SK-N-SH treated with all-trans-retinoic acid at 6 μM for 48 hours (cell line): ENCODE results near the gene ELAVL1.

Experiments
- ATAC-seq: fragments of 200-7000 bp; cut with Tn5 transposase; 3 replicates; pipeline ENCODE4 v1.9.1; 2020; ENCODE audit warnings: mild to moderate bottlenecking, moderate library complexity
- ARNTL ChIP-seq: fragments of 450-650 bp; formaldehyde crosslinking; IDR thresholded peaks from 2 replicates; pipeline ENCODE4 v1.5.0; 2020; ENCODE audit warnings: low read depth, mild to moderate bottlenecking, moderate library complexity, borderline replicate concordance
- BACH2 ChIP-seq: fragments of 250-450 bp; sonication (Bioruptor Pico); IDR thresholded peaks from 2 replicates; pipeline ENCODE4 v1.9.0; 2021; ENCODE audit warnings: mild to moderate bottlenecking, borderline replicate concordance
- ESRRG ChIP-seq: fragments of 250-450 bp; sonication (Bioruptor Pico); IDR thresholded peaks from 2 replicates; pipeline ENCODE4 v1.6.1; 2021; ENCODE audit warnings: mild to moderate bottlenecking
- GLIS3 ChIP-seq: fragments of 250-450 bp; sonication (Bioruptor Pico); IDR thresholded peaks from 2 replicates; pipeline ENCODE4 v1.5.0; 2020; ENCODE audit warnings: mild to moderate bottlenecking, moderate library complexity
- OSR1 ChIP-seq: fragments of 250-450 bp; sonication (Bioruptor Pico); IDR thresholded peaks from 2 replicates; pipeline ENCODE4 v1.8.0; 2022; ENCODE audit warnings: moderate library complexity, mild to moderate bottlenecking, inconsistent platforms
- PATZ1 ChIP-seq: fragments of 250-450 bp; sonication (Bioruptor Pico); IDR thresholded peaks from 2 replicates; pipeline ENCODE4 v1.8.0; 2020; ENCODE audit warnings: mild to moderate bottlenecking, moderate library complexity, borderline replicate concordance
- POU6F1 ChIP-seq: fragments of 250-450 bp; sonication (Bioruptor Pico); IDR thresholded peaks from 2 replicates; pipeline ENCODE4 v1.8.0; 2021; ENCODE audit warnings: low read depth, mild to moderate bottlenecking, moderate library complexity, borderline replicate concordance
- SNAI2 ChIP-seq: fragments of 250-450 bp; sonication (Bioruptor Pico); IDR thresholded peaks from 2 replicates; pipeline ENCODE4 v1.5.0; 2020; ENCODE audit warnings: mild to moderate bottlenecking, moderate library complexity
- TCF4 ChIP-seq: fragments of 250-450 bp; sonication (Bioruptor Pico); IDR thresholded peaks from 2 replicates; pipeline ENCODE4 v1.8.0; 2021; ENCODE audit warnings: mild to moderate bottlenecking, moderate library complexity, borderline replicate concordance
- ZC3H10 ChIP-seq: fragments of 250-450 bp; sonication (Bioruptor Pico); IDR thresholded peaks from 2 replicates; pipeline ENCODE4 v1.5.1; 2021; ENCODE audit warnings: mild to moderate bottlenecking, moderate library complexity
- ZFP3 ChIP-seq: fragments of 250-450 bp; sonication (Bioruptor Pico); IDR thresholded peaks from 2 replicates; pipeline ENCODE4 v1.5.0; 2020; ENCODE audit warnings: mild to moderate bottlenecking, moderate library complexity
- ZFP30 ChIP-seq: fragments of 450-650 bp; formaldehyde crosslinking; IDR thresholded peaks from 2 replicates; pipeline ENCODE4 v1.5.0; 2022; ENCODE audit warnings: mild to moderate bottlenecking, moderate library complexity
- ZNF565 ChIP-seq: fragments of 450-650 bp; formaldehyde crosslinking; conservative IDR thresholded peaks from 2 replicates; pipeline ENCODE4 v1.5.0; 2020; ENCODE audit warnings: low read depth, mild to moderate bottlenecking, moderate library complexity
- ZNF70 ChIP-seq: fragments of 450-650 bp; formaldehyde crosslinking; IDR thresholded peaks from 2 replicates; pipeline ENCODE4 v1.5.0; 2020; ENCODE audit warnings: mild to moderate bottlenecking, moderate library complexity
- ZNF8 ChIP-seq: fragments of 450-650 bp; formaldehyde crosslinking; IDR thresholded peaks from 2 replicates; pipeline ENCODE4 v1.5.0; 2020; ENCODE audit warnings: mild to moderate bottlenecking, moderate library complexity
- TF ChIP-seq, protein P1 (sequence below): fragments of 250-450 bp; sonication (Bioruptor Pico); IDR thresholded peaks from 2 replicates; pipeline ENCODE4 v1.5.1; 2020; ENCODE audit warnings: low read depth, mild to moderate bottlenecking, moderate library complexity
- TF ChIP-seq, protein P2 (sequence below): fragments of 250-450 bp; sonication (Bioruptor Pico); IDR thresholded peaks from 2 replicates; pipeline ENCODE4 v1.5.0; 2020; ENCODE audit warnings: mild to moderate bottlenecking, moderate library complexity

ELAVL1 gene

GRCh38 chr19:7997809-7998480 is 7.5 kb downstream of the ELAVL1 start (continued):
- no peak for TF ChIP-seq ZNF8 (CRISPR knock-in tag)

GRCh38 chr19:7996883-7997282 is 8.6 kb downstream of the ELAVL1 start:
- no peak for ATAC-seq
- no peak for TF ChIP-seq GLIS3 (CRISPR knock-in tag)
- TF ChIP-seq ZFP3 = no peak
- no peak for TF ChIP-seq POU6F1 (CRISPR knock-in tag)
- no peak for TF ChIP-seq ZNF8 (CRISPR knock-in tag)
- TF ChIP-seq, protein P1, sequence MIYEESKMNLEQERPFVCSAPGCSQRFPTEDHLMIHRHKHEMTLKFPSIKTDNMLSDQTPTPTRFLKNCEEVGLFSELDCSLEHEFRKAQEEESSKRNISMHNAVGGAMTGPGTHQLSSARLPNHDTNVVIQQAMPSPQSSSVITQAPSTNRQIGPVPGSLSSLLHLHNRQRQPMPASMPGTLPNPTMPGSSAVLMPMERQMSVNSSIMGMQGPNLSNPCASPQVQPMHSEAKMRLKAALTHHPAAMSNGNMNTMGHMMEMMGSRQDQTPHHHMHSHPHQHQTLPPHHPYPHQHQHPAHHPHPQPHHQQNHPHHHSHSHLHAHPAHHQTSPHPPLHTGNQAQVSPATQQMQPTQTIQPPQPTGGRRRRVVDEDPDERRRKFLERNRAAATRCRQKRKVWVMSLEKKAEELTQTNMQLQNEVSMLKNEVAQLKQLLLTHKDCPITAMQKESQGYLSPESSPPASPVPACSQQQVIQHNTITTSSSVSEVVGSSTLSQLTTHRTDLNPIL (CRISPR knock-in tag) = no peak
- TF ChIP-seq ESRRG = no peak

DNA sequence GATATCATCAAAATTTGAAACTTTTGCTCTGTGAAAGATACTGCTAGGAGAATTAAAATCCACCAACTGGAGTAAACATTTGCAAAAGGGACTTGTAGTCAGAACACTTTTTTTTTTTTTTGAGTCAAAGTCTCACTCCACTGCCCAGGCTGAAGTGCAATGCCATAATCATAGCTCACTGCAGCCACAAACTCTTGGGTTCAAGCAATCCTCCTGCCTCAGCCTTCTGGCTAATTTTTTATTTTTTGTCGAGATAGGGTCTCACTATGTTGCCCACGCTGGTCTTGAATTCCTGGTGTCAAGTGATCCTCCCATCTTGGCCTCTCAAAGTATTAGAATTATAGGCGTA is 9.7 kb downstream of the ELAVL1 start:
- TF ChIP-seq ARNTL (no peak), OSR1 (no peak), ESRRG (no peak), SNAI2 (no peak), ZNF565 (no peak), ZNF8 (CRISPR knock-in tag) (no peak)
- TF ChIP-seq, protein P1 (CRISPR knock-in tag) = no peak
- TF ChIP-seq, protein P2, sequence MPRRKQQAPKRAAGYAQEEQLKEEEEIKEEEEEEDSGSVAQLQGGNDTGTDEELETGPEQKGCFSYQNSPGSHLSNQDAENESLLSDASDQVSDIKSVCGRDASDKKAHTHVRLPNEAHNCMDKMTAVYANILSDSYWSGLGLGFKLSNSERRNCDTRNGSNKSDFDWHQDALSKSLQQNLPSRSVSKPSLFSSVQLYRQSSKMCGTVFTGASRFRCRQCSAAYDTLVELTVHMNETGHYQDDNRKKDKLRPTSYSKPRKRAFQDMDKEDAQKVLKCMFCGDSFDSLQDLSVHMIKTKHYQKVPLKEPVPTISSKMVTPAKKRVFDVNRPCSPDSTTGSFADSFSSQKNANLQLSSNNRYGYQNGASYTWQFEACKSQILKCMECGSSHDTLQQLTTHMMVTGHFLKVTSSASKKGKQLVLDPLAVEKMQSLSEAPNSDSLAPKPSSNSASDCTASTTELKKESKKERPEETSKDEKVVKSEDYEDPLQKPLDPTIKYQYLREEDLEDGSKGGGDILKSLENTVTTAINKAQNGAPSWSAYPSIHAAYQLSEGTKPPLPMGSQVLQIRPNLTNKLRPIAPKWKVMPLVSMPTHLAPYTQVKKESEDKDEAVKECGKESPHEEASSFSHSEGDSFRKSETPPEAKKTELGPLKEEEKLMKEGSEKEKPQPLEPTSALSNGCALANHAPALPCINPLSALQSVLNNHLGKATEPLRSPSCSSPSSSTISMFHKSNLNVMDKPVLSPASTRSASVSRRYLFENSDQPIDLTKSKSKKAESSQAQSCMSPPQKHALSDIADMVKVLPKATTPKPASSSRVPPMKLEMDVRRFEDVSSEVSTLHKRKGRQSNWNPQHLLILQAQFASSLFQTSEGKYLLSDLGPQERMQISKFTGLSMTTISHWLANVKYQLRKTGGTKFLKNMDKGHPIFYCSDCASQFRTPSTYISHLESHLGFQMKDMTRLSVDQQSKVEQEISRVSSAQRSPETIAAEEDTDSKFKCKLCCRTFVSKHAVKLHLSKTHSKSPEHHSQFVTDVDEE (CRISPR knock-in tag) = no peak
- ATAC-seq = no peak

DNA sequence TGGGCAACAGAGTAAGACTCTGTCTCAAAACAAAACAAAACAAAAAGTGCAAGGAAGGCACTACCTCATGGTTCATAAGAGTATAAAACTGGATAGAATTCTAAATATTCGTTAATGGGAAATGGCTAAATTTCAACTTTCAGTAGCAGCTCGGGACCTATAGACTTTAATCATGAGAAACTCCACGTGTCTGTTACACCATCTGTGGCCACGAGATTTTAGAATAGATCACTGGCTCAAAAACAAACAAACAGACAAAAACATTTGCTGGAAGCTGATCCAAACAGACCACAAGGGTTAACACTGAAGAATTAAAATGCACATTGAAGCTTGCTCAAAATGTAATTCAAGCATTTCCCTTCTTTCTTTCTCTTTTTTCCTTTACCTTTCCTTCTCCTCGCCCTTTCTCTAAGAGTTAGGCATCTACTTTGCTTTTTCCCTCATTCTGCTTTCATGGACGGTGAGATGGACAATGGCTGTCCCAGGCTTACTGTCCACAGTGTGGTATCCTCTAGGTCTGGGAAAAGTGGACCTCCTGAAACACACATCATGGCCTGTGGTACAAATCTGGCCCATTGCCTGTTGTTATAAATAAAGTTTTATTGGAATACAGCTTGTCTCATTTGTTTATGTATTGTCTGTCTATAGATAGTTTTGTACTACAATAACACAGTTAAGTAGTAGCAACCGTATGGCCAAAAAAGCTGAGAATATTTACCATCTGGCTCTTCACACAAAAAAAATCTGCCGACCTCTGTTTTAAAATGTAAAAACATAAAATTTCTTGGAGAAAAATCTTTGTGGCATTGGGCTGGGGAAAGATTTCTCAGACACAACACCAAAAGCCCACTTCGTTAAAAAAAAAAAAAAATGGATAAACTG is 10.3 kb downstream of the ELAVL1 start:
- TF ChIP-seq ZNF8 (CRISPR knock-in tag) (no peak), TCF4 (no peak), ZNF70 (CRISPR knock-in tag) (no peak), ZC3H10 (CRISPR knock-in tag) (no peak), BACH2 (CRISPR knock-in tag) (no peak), ARNTL (no peak), SNAI2 (no peak), PATZ1 (CRISPR knock-in tag) (no peak), POU6F1 (CRISPR knock-in tag) (no peak), ZFP30 (CRISPR knock-in tag) (no peak)
- TF ChIP-seq, protein P2 (CRISPR knock-in tag) = no peak
- TF ChIP-seq, protein P1 (CRISPR knock-in tag) = no peak
- ATAC-seq = no peak
